HS-27A (cell line): ENCODE measurements around the gene MYOZ3.

ENCODE experiments used
- DNase-seq: peaks from one replicate; pipeline ENCODE4 v3.0.0-alpha.2; 2012; ENCODE audit warnings: low read depth, missing footprints

MYOZ3 gene

DNA sequence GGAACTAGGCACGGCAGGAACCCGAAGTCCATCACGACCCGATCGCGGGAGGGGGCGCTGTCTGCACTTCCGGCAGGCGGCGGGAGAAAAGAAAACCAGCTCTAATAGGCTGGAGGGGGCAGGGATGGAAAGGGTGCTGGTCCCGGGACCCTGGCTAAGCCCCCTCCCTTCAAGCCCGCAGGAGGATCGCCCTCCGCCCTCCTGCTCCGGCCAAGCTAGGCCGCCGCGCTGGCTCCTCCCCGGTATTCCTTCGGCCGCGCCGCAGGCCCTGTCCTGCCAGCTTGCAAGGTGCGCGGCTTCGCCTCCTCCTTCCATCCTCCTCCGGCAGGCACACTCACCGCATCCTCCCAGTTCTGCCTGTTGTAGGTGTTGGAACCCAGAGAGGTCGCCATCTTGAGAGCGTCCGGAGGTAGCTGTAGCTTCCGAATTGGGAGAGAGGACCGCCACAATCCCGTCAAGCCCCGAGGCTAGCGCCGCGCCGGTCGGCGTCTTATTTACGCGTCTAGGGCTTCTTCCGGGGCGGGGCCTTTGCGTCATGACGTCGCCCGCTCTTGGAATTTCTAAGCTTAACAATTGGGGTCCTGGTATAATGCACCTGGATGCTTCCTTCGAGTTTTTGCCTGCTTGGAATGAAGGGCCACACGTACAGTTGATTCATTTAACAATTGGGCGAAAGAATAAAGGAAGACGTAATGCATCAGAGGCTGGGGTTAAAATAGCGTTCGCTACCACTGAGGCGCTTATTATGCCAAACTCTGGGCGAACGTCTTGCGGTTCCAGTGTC, 39.7 kb downstream of the MYOZ3 start, which contains the start of gene RBM22:
Gene RBM22, minus strand, starts transcription at position 469 of the 784 bp plus-strand sequence. Its CDS starts 77 bp downstream, at position 392.
- peak; percentile 53 for DNase-seq

DNA sequence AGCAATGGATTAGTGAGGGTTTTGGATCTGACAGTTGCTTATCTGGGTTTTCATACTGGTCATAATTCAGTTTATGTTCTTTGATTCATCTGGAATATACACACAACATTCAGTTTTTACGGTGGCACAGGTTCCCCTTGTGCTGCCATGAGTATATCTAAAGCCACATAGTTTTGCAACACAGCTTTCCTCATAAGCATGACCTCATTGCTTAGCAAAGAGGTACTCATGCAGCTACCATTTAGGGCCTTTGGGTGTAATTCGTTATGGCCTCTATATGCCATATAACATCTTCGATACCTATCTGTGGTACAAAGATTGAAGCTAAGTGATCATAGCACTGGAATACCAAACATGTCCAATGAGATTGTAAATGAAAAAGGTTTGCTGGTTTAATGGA, 42.7 kb downstream of the MYOZ3 start:
- no peak for DNase-seq

DNA sequence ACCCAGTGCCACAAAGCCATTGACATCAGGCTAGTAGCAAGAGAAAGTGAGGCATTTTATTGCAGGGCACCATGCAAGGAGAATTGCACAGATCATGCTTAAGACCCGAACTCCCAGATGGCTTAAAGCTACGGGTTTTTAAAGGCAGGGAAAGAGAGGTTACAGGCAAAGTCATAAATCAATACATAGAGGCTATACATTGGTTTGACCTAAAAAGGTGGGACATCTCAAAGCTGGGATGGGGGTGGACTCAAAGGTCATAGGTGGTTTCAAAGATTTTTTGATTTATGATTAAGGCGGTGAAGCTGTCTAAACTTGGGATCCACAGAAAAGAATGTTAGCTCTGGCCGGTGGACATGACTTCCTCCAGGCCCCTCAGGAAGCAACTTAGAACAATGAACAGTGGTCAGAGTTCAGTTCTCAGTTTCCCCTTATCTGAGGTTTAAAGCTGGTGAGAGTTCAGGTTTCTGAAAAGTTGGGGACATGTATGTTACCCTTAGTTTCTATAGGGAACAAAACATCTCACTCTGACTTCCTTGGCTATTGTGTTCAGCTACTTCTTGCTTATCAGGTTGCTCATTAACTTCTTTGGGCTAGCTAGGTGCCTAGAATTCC, 45.8 kb downstream of the MYOZ3 start:
- no peak for DNase-seq

DNA sequence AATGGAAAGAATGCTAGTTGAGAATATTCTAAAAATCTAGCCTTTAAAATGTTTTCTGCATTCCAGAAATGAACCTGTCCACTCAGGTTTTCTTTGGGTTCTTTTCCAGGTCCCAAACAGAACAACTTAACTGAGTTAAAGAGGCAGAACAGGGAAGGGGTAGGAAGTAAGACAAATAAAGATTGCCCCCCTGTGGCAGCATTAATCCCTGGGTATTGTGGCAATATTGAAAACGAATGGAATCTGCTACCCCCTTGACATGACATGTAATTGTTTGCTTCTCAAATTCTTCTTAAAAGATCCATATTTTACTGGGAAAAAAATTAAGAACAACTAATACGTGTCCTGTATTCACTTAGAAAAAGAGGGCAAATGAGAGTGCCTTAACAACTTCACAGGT, 49.1 kb downstream of the MYOZ3 start:
- no peak for DNase-seq

DNA sequence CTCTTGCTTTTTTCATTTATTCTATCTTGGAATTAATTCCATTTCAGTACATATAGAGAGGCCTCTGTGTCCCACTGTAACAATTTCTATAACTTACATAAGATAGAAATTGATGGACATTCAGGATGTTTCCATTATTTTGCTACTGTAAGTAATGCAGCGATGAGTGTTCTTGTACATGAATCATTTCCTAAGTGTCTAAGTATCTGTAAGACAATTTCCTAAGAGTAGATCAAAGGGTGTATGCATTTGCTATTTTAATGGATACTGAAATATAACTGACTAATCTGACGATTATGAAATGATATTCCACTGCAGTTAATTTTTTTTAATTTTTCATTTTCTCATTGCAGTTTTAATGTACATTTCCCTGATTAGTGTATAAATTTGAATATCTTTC, 62.8 kb downstream of the MYOZ3 start:
- DNase-seq: no peak
